ENCODE results near the gene SLC35F6. TPM values are rescaled to one million over a fixed set of nuclear protein-coding genes. Genes with fewer than 3 reads are reported as not detected.

SLC35F6 gene
- total and polyA plus RNA-seq, 9 of the 15 experiments (the other 6 are each of a cell fraction or from before 2014, with no cell fraction given) = 11.9 to 47.3 (median 22.5) TPM

GRCh38 chr2:26769089-26769761 is 5.1 kb downstream of the SLC35F6 start:
- peak overlapping the region; percentile 67 to 88 for H3K9ac ChIP-seq (ENCODE audit: insufficient read depth in 1 of 2, low read depth in 2 of 2, low read length in 2 of 2)
- peak overlapping the region; percentile 85 for H3K27ac ChIP-seq (ENCODE audit: extremely low read depth, low read depth, low read length)
- H3K4me1 ChIP-seq (replicated peaks in 1 of 2; ENCODE audit: control insufficient read depth in 2 of 2, insufficient read depth in 2 of 2, low read length in 2 of 2) = peaks cover 76% of the 10 kb centered on the region in 2 experiments
- CTCF ChIA-PET (ENCODE audit: low intra/inter-chr PET ratio) = no interaction called here
- intact Hi-C loops (cut with micrococcal nuclease) = loop anchor here (10.0 kb wide), 1 partner anchor 246 kb away; no protein-coding TSS in a partner anchor
- 4% methylated on average over 14 of the region's 14 CpGs for WGBS (ENCODE audit: insufficient coverage, low coverage, missing lambda C conversion rate)
- peak; percentile 81 for ATAC-seq
- POLR2A ChIA-PET = interaction anchor here (0.5 to 1.6 kb wide), 10 partner anchors 9 to 568 kb away, joined by 3 to 11 read pairs (median 5); partner anchors contain the start of gene CENPA
- in situ Hi-C loops (cut with MboI) = no loop called here
- DNase-seq (ENCODE audit: extremely low read depth in 1 of 4, low spot score in 3 of 4) = peak; percentile 74 to 95 (median 80)
- H3K4me3 ChIP-seq = no peak overlapping the region
- H2AFZ ChIP-seq (ENCODE audit: low read depth, low read length) = peak overlapping the region; percentile 71
- H4K20me1 ChIP-seq (replicated peaks; ENCODE audit: control insufficient read depth, insufficient read depth, low read length) = peaks cover 4% of the 10 kb centered on the region; the same call in 1 of the 2 replicates
- peaks cover 94% of the 10 kb centered on the region for H3K79me2 ChIP-seq (ENCODE audit: control insufficient read depth, insufficient read depth, low read length)
- H3K36me3 ChIP-seq (ENCODE audit: control insufficient read depth, insufficient read depth, low read length) = peaks cover 57% of the 10 kb centered on the region; the same call in 2 of the 3 replicates
- peak; percentile 94 for FAIRE-seq
- peak overlapping the region; percentile 71 for H3K4me2 ChIP-seq (ENCODE audit: insufficient read depth, low read length)
- H3K27me3 ChIP-seq (ENCODE audit: control insufficient read depth in 2 of 2, insufficient read depth in 2 of 2, low read length in 2 of 2) = no peaks in the 10 kb centered on the region
- no TSS peak for BruUV-seq (replicated peaks)
- no peaks in the 10 kb centered on the region for H3K9me1 ChIP-seq (ENCODE audit: control insufficient read depth, insufficient read depth, low read length)
- H3K9me3 ChIP-seq (replicated peaks; ENCODE audit: control insufficient read depth, insufficient read depth, low read depth, low read length) = no peaks in the 10 kb centered on the region
- TF ChIP-seq RFX1 (IDR thresholded peaks at IDR 0.05) (no peak), BRCA1 (IDR thresholded peaks at IDR 0.05) (no peak), BRCA1 (CRISPR knock-in tag; IDR thresholded peaks at IDR 0.05) (no peak), CBX3 (IDR thresholded peaks at IDR 0.05; ENCODE audit: borderline replicate concordance in 1 of 2, low read length in 2 of 2) (peak in 1 of 2 experiments; percentile 87; a peak in 1 of 3 replicates), KDM4B (IDR thresholded peaks at IDR 0.05; ENCODE audit: borderline replicate concordance in 2 of 2, low read depth in 1 of 2) (no peak; a peak in 1 of 4 replicates), NCOR1 (IDR thresholded peaks at IDR 0.05) (peak; percentile 83), TEAD4 (IDR thresholded peaks at IDR 0.05; ENCODE audit: low read length) (peak; percentile 88), TEAD4 (CRISPR knock-in tag; IDR thresholded peaks at IDR 0.05; ENCODE audit: borderline replicate concordance) (no peak), MTA1 (IDR thresholded peaks at IDR 0.05; ENCODE audit: borderline replicate concordance) (peak; percentile 83), SMAD4 (CRISPR knock-in tag; conservative IDR thresholded peaks at IDR 0.05) (peak; percentile 95), ZNF57 (CRISPR knock-in tag; IDR thresholded peaks at IDR 0.05) (no peak), JUND (IDR thresholded peaks at IDR 0.05; ENCODE audit: borderline replicate concordance, low read depth, low read length) (peak; percentile 100), JUND (tag; IDR thresholded peaks at IDR 0.05; ENCODE audit: borderline replicate concordance, low read depth, low read length) (peak; percentile 99), ARHGAP35 (IDR thresholded peaks at IDR 0.05; ENCODE audit: partially characterized antibody) (no peak), FOS (IDR thresholded peaks at IDR 0.05; ENCODE audit: extremely low read depth, insufficient read length) (peak; percentile 56), E2F3 (CRISPR knock-in tag; IDR thresholded peaks at IDR 0.05) (peak; percentile 74; the same call in 1 of the 2 replicates), JUNB (CRISPR knock-in tag; conservative IDR thresholded peaks at IDR 0.05) (peak; percentile 74)
- TF ChIP-seq, protein P1, sequence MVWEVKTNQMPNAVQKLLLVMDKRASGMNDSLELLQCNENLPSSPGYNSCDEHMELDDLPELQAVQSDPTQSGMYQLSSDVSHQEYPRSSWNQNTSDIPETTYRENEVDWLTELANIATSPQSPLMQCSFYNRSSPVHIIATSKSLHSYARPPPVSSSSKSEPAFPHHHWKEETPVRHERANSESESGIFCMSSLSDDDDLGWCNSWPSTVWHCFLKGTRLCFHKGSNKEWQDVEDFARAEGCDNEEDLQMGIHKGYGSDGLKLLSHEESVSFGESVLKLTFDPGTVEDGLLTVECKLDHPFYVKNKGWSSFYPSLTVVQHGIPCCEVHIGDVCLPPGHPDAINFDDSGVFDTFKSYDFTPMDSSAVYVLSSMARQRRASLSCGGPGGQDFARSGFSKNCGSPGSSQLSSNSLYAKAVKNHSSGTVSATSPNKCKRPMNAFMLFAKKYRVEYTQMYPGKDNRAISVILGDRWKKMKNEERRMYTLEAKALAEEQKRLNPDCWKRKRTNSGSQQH (CRISPR knock-in tag; IDR thresholded peaks at IDR 0.05) = peak; percentile 33; the same call in 1 of the 2 replicates

Data from K562 (cell line).